Colonic mucosa (tissue), 4 donors: Measurements from ENCODE around the gene SVOP. TPM values are rescaled to one million over a fixed set of nuclear protein-coding genes. Genes with fewer than 3 reads are reported as not detected.

ENCODE experiments used
- DNase-seq: peaks from one replicate; pipeline ENCODE4 v3.0.0-alpha.2; 2020
- H3K27ac ChIP-seq: fragments of 200-600 bp; one replicate; pipeline ENCODE4 v1.8.0; 2021
- H3K27me3 ChIP-seq: fragments of 200-600 bp; one replicate; pipeline ENCODE4 v1.8.0; 2021
- H3K36me3 ChIP-seq: fragments of 200-600 bp; one replicate; pipeline ENCODE4 v1.8.0; 2021
- H3K4me1 ChIP-seq: fragments of 200-600 bp; one replicate; pipeline ENCODE4 v1.8.0; 2021; ENCODE audit warnings: mild to moderate bottlenecking
- H3K4me3 ChIP-seq: fragments of 200-600 bp; one replicate; pipeline ENCODE4 v1.8.0; 2021
- H3K9ac ChIP-seq, 2 donors: one replicate each; pipeline ENCODE4 v1.7.0; 2013; ENCODE audit warnings: control low read depth in 2 of 2, low read depth in 2 of 2, low read length in 2 of 2
- H3K9me3 ChIP-seq: fragments of 200-600 bp; one replicate; pipeline ENCODE4 v1.8.0; 2021
- intact Hi-C: fragments of 100-400 bp; cut with DNase I; formaldehyde crosslinking; loops from one replicate; pipeline ENCODE4 v1.14.1; 2022
- total RNA-seq, 2 donors: library from RNA; stranded (reverse); fragmentation: NEBNext Ultra II Directional in 1 of 2; extraction: Animal tissue kit (Norgen Biotek cat#: 25700) in 1 of 2; gene quantifications; one replicate each; pipeline ENCODE4 v1.2.1, GENCODE V29; 2021
- TF ChIP-seq, protein P1 (sequence below): fragments of 200-600 bp; IDR thresholded peaks from one replicate; pipeline ENCODE4 v1.8.0; 2022; ENCODE audit warnings: antibody characterized with exemption, mild to moderate bottlenecking
- donor health status: healthy.
- donor health status: DM: no; HTN: no; CAD: no.
- donor health status: DM: no; HTN: no; CAD: no.

Gene SVOP
- total RNA-seq, 2 donors from 2014 or later: 0.15 to 0.50 TPM

DNA sequence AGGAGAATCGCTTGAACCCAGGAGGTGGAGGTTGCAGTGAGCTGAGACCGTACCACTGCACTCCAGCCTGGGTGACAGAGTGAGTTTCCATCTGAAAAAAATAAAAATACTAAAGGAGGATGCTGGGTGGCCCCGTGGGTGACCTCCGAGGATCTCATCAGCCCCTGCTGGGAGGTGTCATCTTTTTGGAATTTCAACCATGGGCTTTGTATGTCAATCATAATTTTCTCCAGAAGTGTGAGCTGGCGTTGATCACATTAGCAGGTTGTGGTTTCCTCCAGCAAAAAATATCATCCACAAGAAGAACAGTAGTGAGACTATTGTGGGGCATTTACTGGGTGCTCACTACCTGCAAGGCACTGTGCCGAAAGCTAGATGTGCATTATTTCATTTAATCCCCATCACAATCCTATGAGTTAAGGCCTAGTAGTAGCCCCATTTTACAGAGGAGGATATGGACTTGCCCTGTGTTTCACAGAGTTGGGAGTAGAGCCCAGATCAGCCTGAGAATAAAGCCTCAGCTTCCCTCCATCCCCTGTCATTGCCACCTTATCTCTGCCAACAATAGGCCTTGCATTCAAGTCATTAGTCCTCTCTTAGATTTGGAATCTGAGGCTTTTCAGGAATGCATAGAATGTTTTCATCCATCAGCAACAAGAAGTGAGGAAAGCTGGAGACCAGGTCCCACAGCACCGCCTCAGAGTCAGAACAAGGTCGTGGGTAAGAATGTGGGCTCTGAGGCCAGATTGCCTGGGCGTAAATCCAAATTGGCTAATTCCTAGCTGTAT lies 39.8 kb downstream of the SVOP start:
- no peak for DNase-seq
- H3K36me3 ChIP-seq: no peaks in the 10 kb centered on the region
- H3K4me3 ChIP-seq: no peak overlapping the region
- no peak overlapping the region for H3K27ac ChIP-seq
- H3K9ac ChIP-seq: no peak overlapping the region
- no peaks in the 10 kb centered on the region for H3K27me3 ChIP-seq
- no peaks in the 10 kb centered on the region for H3K9me3 ChIP-seq
- no peaks in the 10 kb centered on the region for H3K4me1 ChIP-seq
- TF ChIP-seq, protein P1, sequence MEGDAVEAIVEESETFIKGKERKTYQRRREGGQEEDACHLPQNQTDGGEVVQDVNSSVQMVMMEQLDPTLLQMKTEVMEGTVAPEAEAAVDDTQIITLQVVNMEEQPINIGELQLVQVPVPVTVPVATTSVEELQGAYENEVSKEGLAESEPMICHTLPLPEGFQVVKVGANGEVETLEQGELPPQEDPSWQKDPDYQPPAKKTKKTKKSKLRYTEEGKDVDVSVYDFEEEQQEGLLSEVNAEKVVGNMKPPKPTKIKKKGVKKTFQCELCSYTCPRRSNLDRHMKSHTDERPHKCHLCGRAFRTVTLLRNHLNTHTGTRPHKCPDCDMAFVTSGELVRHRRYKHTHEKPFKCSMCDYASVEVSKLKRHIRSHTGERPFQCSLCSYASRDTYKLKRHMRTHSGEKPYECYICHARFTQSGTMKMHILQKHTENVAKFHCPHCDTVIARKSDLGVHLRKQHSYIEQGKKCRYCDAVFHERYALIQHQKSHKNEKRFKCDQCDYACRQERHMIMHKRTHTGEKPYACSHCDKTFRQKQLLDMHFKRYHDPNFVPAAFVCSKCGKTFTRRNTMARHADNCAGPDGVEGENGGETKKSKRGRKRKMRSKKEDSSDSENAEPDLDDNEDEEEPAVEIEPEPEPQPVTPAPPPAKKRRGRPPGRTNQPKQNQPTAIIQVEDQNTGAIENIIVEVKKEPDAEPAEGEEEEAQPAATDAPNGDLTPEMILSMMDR: no peak
- intact Hi-C loops: no loop called here

DNA sequence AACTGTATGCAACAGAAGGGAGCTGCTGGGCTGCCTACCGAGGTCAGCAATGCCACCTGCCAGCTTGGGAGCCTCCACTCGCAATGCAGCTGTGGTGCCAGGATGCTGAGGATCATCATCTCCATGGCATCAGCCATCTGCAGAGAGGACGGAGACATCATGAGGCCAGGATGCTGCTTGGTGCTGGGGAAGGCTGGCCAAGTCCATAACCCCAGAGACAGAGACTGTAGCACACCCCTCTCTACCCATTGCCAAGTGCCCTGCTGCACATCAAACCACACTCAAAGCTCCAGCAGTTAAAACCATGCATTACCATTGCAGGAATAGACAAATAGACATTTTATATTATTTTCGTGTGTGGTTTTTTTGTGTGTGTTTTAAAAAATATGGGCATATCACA lies 43.5 kb downstream of the SVOP start:
- H3K9ac ChIP-seq: no peak overlapping the region
- no peak overlapping the region for H3K27ac ChIP-seq
- H3K4me3 ChIP-seq: no peak overlapping the region
- no peaks in the 10 kb centered on the region for H3K4me1 ChIP-seq
- no peaks in the 10 kb centered on the region for H3K27me3 ChIP-seq
- H3K36me3 ChIP-seq: no peaks in the 10 kb centered on the region
- intact Hi-C loops: no loop called here
- H3K9me3 ChIP-seq: no peaks in the 10 kb centered on the region
- TF ChIP-seq, protein P1: no peak
- no peak for DNase-seq

DNA sequence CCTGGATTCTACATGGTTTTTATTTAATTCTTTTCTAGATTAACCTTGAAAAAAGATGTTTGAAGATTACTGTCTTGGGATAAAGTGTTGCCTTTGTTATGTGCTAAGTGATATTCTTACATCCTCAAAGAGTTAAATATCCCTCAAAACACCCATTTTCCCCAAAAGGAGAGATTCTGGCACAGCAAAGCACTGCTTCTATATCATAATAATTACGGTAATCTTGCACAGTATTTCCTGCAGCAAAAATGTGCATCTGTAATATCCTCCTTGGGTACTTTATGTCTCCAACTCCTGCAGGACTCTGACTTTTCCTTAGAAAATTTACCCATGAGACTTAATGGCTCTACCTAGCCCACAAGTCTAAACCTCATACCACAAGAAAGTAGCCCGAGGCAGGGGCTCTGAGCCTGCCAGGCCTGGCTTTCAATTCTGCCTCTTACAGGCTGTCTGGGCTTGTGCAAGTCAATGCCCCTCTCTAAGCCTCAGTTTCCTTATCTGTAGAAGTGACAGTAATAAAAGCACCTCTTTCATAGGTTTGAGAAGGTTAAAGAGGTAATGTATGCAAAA lies 45.8 kb downstream of the SVOP start:
- Histone ChIP-seq H3K4me3 (no peak overlapping the region), H3K9ac (no peak overlapping the region), H3K9me3 (no peaks in the 10 kb centered on the region), H3K36me3 (no peaks in the 10 kb centered on the region), H3K4me1 (no peaks in the 10 kb centered on the region), H3K27ac (no peak overlapping the region), H3K27me3 (no peaks in the 10 kb centered on the region)
- no peak for DNase-seq
- intact Hi-C loops: no loop called here
- TF ChIP-seq, protein P1: no peak

DNA sequence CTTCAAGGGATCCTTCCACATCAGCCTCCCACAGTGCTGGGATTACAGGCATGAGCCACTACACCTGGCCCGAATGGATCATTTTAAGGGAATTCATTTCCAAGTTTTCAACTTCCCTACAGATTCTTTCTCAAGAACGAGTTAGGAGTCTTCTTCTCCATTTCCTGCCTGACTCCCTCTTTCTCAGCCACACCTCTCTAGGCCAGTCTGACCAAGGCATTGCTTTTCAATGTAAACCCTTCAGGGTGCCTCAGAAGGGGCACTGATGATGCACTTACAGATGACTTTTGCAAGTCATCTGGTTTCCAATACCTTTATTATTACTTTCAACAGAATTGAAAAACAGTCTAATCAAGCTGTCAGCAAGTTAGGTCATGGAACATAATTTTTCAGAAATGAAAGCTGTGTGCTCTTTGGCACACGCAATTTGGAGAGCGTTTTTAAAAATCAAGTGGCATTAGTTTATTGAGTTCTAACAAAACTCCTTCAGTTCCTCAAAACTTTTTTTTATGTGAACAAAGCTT lies 47.2 kb downstream of the SVOP start:
- Histone ChIP-seq H3K4me1 (no peaks in the 10 kb centered on the region), H3K4me3 (no peak overlapping the region), H3K27me3 (no peaks in the 10 kb centered on the region), H3K9ac (no peak overlapping the region), H3K36me3 (no peaks in the 10 kb centered on the region), H3K27ac (no peak overlapping the region), H3K9me3 (no peaks in the 10 kb centered on the region)
- intact Hi-C loops: no loop called here
- no peak for DNase-seq
- TF ChIP-seq, protein P1: no peak

DNA sequence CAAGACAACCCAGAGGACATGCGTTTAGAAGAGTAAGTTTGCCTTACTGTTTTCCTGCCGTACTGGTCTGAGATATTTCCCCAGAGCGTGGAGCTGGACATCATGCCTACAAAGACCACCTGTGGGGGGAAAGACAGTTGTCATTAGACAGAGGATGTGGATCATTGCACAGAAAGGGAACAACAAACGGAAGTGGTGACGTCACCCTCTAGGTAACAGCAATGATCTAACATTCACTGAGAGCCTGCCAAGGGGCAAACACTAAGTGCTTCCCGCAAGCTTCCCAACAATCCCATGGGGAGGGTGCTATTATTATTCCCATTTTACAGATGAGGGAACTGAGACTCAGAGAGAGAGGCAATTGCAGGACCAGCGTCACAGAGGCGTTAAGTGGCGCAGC lies 48.5 kb downstream of the SVOP start:
- TF ChIP-seq, protein P1: no peak
- H3K4me3 ChIP-seq: no peak overlapping the region
- H3K4me1 ChIP-seq: no peaks in the 10 kb centered on the region
- no peaks in the 10 kb centered on the region for H3K36me3 ChIP-seq
- H3K9me3 ChIP-seq: no peaks in the 10 kb centered on the region
- H3K9ac ChIP-seq: no peak overlapping the region
- intact Hi-C loops: no loop called here
- H3K27me3 ChIP-seq: no peaks in the 10 kb centered on the region
- no peak overlapping the region for H3K27ac ChIP-seq
- DNase-seq: no peak
